ENCODE data around the gene ALX1.

The ALX1 gene

GRCh38 chr12:85280165-85280983 is at the start of gene ALX1:
Gene ALX1 (plus strand): TSS chr12:85280220. CDS start chr12:85280262, 42 bp downstream.
- DNase-seq: no peak

GRCh38 chr12:85237327-85237726 is 42.7 kb upstream of the ALX1 start:
- no peak for DNase-seq

GRCh38 chr12:85244561-85244960 is 35.5 kb upstream of the ALX1 start:
- no peak for DNase-seq

GRCh38 chr12:85253853-85254252 is 26.2 kb upstream of the ALX1 start:
- DNase-seq: no peak

- DNase-seq: no peak
Observed at GRCh38 chr12:85257671-85258070, 22.3 kb upstream of the ALX1 start.

GRCh38 chr12:85260447-85260846 is 19.6 kb upstream of the ALX1 start:
- DNase-seq: no peak

- no peak for DNase-seq
Observed at GRCh38 chr12:85260896-85261295, 19.1 kb upstream of the ALX1 start.

- DNase-seq: no peak
Observed at GRCh38 chr12:85266356-85266755, 13.7 kb upstream of the ALX1 start.

- DNase-seq: no peak
Observed at GRCh38 chr12:85273381-85274314, 6.4 kb upstream of the ALX1 start.

- DNase-seq: no peak
Observed at GRCh38 chr12:85274315-85274651, 5.7 kb upstream of the ALX1 start.

GRCh38 chr12:85275374-85275773 is 4.6 kb upstream of the ALX1 start:
- DNase-seq: no peak

GRCh38 chr12:85277191-85277590 is 2.8 kb upstream of the ALX1 start:
- no peak for DNase-seq

GRCh38 chr12:85277900-85278597 is 2.0 kb upstream of the ALX1 start:
- DNase-seq: no peak

GRCh38 chr12:85278598-85279448 is 1.2 kb upstream of the ALX1 start:
- no peak for DNase-seq

- no peak for DNase-seq
Observed at GRCh38 chr12:85279449-85280164, 413 bp upstream of the ALX1 start.

GRCh38 chr12:85280984-85281630 is 1.1 kb downstream of the ALX1 start:
- DNase-seq: no peak

GRCh38 chr12:85281636-85282312 is 1.8 kb downstream of the ALX1 start:
- no peak for DNase-seq

GRCh38 chr12:85283560-85283959 is 3.5 kb downstream of the ALX1 start:
- DNase-seq: no peak

- DNase-seq: no peak
Observed at GRCh38 chr12:85296362-85296761, 16.3 kb downstream of the ALX1 start.

GRCh38 chr12:85299053-85299452 is 19.0 kb downstream of the ALX1 start:
- DNase-seq: no peak

- DNase-seq: no peak
Observed at GRCh38 chr12:85301051-85301450, 21.0 kb downstream of the ALX1 start.
